Esophagus muscularis mucosa (tissue), 4 donors: Measurements from ENCODE around the gene RGN. TPM values are rescaled to one million over a fixed set of nuclear protein-coding genes. Genes with fewer than 3 reads are reported as not detected.
"Not testable (repeated sequence)": the region's sequence is repeated elsewhere in the genome, so short reads cannot be mapped to it uniquely, and the experiment has no call there.

ENCODE experiments used
- DNase-seq: peaks from one replicate; pipeline ENCODE4 v3.0.0-alpha.2; 2017; ENCODE audit errors: extremely low spot score
- H3K27ac ChIP-seq, 4 donors: fragments of 200-600 bp; sonication (generic); replicated peaks in 1 of 4; 1 replicate in 3 of 4; 2 replicates in 1 of 4; pipeline ENCODE4 v1.5.1; 2016 to 2019; ENCODE audit warnings: mild to moderate bottlenecking in 1 of 4
- H3K27me3 ChIP-seq, 4 donors: fragments of 200-600 bp; sonication (generic); one replicate each; pipeline versions ENCODE4 v1.5.1 to v1.6.0; 2016 to 2019
- H3K36me3 ChIP-seq, 4 donors: fragments of 200-600 bp; sonication (generic); one replicate each; pipeline ENCODE4 v1.5.1; 2016 to 2019
- H3K4me1 ChIP-seq, 4 donors: fragments of 200-600 bp; sonication (generic); one replicate each; pipeline ENCODE4 v1.5.1; 2016 to 2019
- H3K4me3 ChIP-seq, 4 donors: fragments of 200-600 bp; sonication (generic); 1 replicate in 2 of 4; 2 replicates in 2 of 4; pipeline ENCODE4 v1.5.1; 2016 to 2019; ENCODE audit warnings: mild to moderate bottlenecking in 4 of 4, moderate library complexity in 1 of 4
- H3K9me3 ChIP-seq, 4 donors: fragments of 200-600 bp; sonication (generic); 1 replicate in 3 of 4; 2 replicates in 1 of 4; pipeline ENCODE4 v1.5.1; 2016 to 2019
- EP300 ChIP-seq: sonication (generic); formaldehyde crosslinking; IDR thresholded peaks from one replicate; pipeline ENCODE4 v1.6.1; 2017; ENCODE audit warnings: antibody characterized with exemption
- POLR2A ChIP-seq: fragments of 450-650 bp; IDR thresholded peaks from one replicate; pipeline ENCODE4 v1.6.1; 2017; ENCODE audit warnings: antibody characterized with exemption, moderate library complexity, mild to moderate bottlenecking, low read depth
- POLR2AphosphoS5 ChIP-seq, 2 donors: sonication (generic); formaldehyde crosslinking; IDR thresholded peaks; one replicate each; pipeline ENCODE4 v1.6.1; 2017; ENCODE audit warnings: antibody characterized with exemption in 2 of 2
- WGBS: methylation state at CpG from one replicate; pipeline ENCODE4 v1.1.5; 2018; 5-methylcytosine and 5-hydroxymethylcytosine counted together
- intact Hi-C: fragments of 100-400 bp; cut with DNase I; formaldehyde crosslinking; loops from one replicate; pipeline ENCODE4 v1.15.1; 2023
- small RNA-seq, 3 donors: library from RNA; depleted of rRNA; stranded (forward); fragments of <200 nt; gene quantifications; one replicate each; pipeline ENCODE3, GENCODE V24; 2016
- total RNA-seq, 4 donors: library from RNA; depleted of rRNA; stranded (reverse); fragments of >200 nt; gene quantifications; one replicate each; pipeline versions ENCODE4 v1.1.0 to v1.2.1, GENCODE V29; 2016
- TF ChIP-seq, protein P1 (sequence below), 3 experiments: fragments of 200-600 bp in 2 of 3; fragments of 450-650 bp in 1 of 3; sonication (generic) in 2 of 3; IDR thresholded peaks; one replicate each; pipeline ENCODE4 v1.5.1; 2017 to 2019; ENCODE audit warnings: antibody characterized with exemption in 3 of 3, mild to moderate bottlenecking in 2 of 3, moderate library complexity in 1 of 3

Gene RGN
- total RNA-seq, 4 donors from 2014 or later = 6.1 to 10.8 (median 7.6) TPM

DNA sequence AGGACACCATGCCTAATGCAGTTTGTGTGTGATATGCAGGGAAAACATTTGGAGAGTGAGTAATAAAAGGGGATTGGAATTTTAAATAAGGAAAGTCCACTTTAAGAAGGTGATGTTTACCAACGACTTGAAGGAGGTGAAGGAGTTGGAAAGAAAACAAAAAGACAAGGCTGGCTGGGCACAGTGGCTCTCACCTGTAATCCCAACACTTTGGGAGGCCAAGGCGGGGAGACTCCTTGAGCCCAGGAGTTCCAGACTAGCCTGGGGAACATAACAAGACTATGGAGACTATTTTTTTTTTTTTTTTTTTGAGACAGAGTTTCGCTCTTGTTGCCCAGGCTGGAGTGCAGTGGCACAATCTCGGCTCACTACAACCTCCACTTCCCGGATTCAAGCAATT lies 55.2 kb downstream of the RGN start:
- Histone ChIP-seq H3K4me1 (peaks cover 2 to 13% (median 8%) of the 10 kb centered on the region in 4 donors), H3K27ac (no peak overlapping the region), H3K27me3 (no peaks in the 10 kb centered on the region), H3K36me3 (no peaks in the 10 kb centered on the region), H3K4me3 (no peak overlapping the region), H3K9me3 (no peaks in the 10 kb centered on the region)
- intact Hi-C loops = loop anchor here (5.0 kb wide), 1 partner anchor 51 kb away; no protein-coding TSS in a partner anchor
- TF ChIP-seq, protein P1, sequence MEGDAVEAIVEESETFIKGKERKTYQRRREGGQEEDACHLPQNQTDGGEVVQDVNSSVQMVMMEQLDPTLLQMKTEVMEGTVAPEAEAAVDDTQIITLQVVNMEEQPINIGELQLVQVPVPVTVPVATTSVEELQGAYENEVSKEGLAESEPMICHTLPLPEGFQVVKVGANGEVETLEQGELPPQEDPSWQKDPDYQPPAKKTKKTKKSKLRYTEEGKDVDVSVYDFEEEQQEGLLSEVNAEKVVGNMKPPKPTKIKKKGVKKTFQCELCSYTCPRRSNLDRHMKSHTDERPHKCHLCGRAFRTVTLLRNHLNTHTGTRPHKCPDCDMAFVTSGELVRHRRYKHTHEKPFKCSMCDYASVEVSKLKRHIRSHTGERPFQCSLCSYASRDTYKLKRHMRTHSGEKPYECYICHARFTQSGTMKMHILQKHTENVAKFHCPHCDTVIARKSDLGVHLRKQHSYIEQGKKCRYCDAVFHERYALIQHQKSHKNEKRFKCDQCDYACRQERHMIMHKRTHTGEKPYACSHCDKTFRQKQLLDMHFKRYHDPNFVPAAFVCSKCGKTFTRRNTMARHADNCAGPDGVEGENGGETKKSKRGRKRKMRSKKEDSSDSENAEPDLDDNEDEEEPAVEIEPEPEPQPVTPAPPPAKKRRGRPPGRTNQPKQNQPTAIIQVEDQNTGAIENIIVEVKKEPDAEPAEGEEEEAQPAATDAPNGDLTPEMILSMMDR (IDR thresholded peaks at IDR 0.05) = no peak
- TF ChIP-seq POLR2AphosphoS5 (IDR thresholded peaks at IDR 0.05) (no peak), POLR2A (no peak), EP300 (no peak)
- DNase-seq = no peak
- 74% methylated on average over 5 of the region's 5 CpGs for WGBS

DNA sequence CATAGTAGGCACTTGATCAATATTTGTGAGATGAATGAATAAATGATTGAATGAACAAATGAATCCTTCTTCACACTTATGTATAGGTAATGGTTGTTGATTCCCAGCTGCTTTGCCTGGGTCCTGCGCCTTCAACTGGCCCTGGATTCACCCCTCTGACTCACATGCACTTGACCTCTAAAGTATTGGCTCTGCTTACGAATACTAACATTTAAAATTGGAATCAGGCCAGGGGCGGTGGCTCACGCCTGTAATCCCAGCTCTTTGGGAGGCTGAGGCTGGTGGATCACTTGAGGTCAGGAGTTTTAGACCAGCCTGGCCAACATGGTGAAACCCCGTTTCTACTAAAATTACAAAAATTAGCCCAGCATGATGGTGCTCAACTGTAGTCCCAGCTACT lies 57.4 kb downstream of the RGN start:
- 73% methylated on average over 5 of the region's 5 CpGs for WGBS
- H3K9me3 ChIP-seq, H3K27me3 ChIP-seq, H3K27ac ChIP-seq, H3K4me1 ChIP-seq, H3K36me3 ChIP-seq, intact Hi-C loops, H3K4me3 ChIP-seq, DNase-seq: not testable (repeated sequence)

DNA sequence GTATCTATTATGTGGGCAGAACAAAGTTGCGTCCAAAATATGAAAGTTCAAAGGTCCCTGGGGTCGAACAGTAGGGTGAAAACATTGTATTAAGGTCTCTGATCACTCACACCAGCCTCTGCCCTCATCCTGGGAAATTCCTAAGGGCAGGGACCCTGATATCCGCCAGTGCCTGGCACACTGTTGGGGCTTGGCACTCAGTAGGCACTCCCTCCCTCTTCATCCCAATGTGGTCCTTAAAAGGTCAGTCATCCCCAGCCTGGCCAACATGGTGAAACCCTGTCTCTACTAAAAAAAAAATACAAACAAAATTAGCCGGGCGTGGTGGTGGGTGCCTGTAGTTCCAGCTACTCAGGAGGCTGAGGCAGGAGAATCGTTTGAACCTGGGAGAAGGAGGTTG lies 59.9 kb downstream of the RGN start:
- 75% methylated on average over 6 of the region's 6 CpGs for WGBS
- TF ChIP-seq POLR2AphosphoS5 (IDR thresholded peaks at IDR 0.05) (no peak), POLR2A (no peak), EP300 (no peak)
- TF ChIP-seq, protein P1 (IDR thresholded peaks at IDR 0.05) = no peak
- Histone ChIP-seq H3K9me3 (no peaks in the 10 kb centered on the region), H3K27me3 (no peaks in the 10 kb centered on the region), H3K4me1 (peaks cover 0 to 7% (median 2%) of the 10 kb centered on the region in 4 donors), H3K27ac (no peak overlapping the region), H3K36me3 (peaks cover 0 to 23% (median 17%) of the 10 kb centered on the region in 4 donors), H3K4me3 (no peak overlapping the region)
- DNase-seq = no peak
- intact Hi-C loops = no loop called here

Small RNA genes lying within 50 kb of the gene (small RNA-seq; reads per million reads assigned to genes)
- gene RNU12-2P (0 reads per million in 3 donors), gene RNU6-1189P (0 reads per million in 3 donors)

Other genes starting within 250 kb of the RGN start
- 10 to 100 TPM in 1 of 4 donors, 1 to 10 TPM in 3; 7.2 to 10.6 (median 9.4) TPM for gene RP2, start 241.4 kb upstream of the RGN start, total RNA-seq
- gene JADE3, start 166.0 kb upstream of the RGN start, total RNA-seq = 1 to 10 TPM; 7.8 to 9.6 (median 8.5) TPM
- 10 to 100 TPM; 58.3 to 87.5 (median 76.3) TPM for gene NDUFB11, start 66.3 kb downstream of the RGN start, total RNA-seq
- gene RBM10, start 66.8 kb downstream of the RGN start, total RNA-seq = 10 to 100 TPM; 25.3 to 38.4 (median 29.8) TPM
- 100 to 1,000 TPM; 125 to 218 (median 147) TPM for gene UBA1, start 115.4 kb downstream of the RGN start, total RNA-seq
- 10 to 100 TPM; 51.9 to 87.1 (median 65.4) TPM for gene CDK16, start 140.2 kb downstream of the RGN start, total RNA-seq
- 10 to 100 TPM; 23.3 to 44.1 (median 38.2) TPM for gene USP11, start 154.6 kb downstream of the RGN start, total RNA-seq